ENCODE data around the gene IVD. TPM values are rescaled to one million over a fixed set of nuclear protein-coding genes. Genes with fewer than 3 reads are reported as not detected.
A peak's percentile ranks its signal among the peaks of the same experiment; 100 is the strongest.

The IVD gene
- total and polyA plus RNA-seq, 9 of the 15 experiments (the other 6 are each of a cell fraction or from before 2014, with no cell fraction given) = 0.15 to 4.5 (median 2.4) TPM

DNA sequence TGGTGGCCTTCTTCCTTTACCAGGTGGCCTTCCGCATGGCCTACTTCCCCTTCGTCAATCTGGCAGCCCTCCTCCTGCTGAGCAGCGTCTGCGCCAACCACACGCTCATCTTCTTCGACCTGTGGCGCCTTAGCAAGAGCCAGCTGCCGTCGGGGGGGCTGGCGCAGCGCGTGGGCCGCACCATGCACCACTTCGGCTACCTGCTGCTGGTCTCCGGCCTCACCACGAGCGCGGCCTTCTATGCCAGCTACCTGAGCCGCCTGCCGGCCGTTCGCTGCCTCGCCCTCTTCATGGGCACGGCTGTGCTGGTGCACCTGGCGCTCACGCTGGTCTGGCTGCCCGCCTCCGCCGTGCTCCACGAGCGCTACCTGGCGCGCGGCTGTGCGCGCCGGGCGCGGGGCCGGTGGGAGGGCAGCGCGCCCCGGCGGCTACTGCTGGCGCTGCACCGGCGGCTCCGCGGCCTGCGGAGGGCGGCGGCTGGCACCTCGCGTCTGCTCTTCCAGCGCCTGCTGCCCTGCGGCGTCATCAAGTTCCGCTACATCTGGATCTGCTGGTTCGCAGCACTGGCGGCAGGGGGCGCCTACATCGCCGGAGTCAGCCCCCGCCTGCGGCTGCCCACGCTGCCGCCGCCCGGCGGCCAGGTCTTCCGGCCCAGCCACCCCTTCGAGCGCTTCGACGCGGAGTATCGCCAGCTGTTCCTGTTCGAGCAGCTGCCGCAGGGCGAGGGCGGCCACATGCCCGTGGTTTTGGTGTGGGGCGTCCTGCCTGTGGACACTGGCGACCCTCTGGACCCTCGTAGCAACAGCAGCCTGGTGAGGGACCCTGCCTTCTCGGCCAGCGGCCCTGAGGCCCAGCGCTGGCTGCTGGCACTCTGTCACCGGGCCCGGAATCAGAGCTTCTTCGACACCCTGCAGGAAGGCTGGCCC is 37.6 kb upstream of the IVD start (continued):
- TF ChIP-seq CHD4 (IDR thresholded peaks at IDR 0.05; ENCODE audit: insufficient read depth, insufficient replicate concordance, low read depth, low read length, poor library complexity, severe bottlenecking) = no peak
- no peak for TF ChIP-seq ERF (CRISPR knock-in tag; IDR thresholded peaks at IDR 0.05)
- 0 out of 2 replicates have a peak, but pooled peaks have one; percentile 22 for TF ChIP-seq KDM2B (CRISPR knock-in tag; IDR thresholded peaks at IDR 0.05)
- TF ChIP-seq ZNF175 (CRISPR knock-in tag; IDR thresholded peaks at IDR 0.05; ENCODE audit: low read depth) = no peak
- TF ChIP-seq, protein P1, sequence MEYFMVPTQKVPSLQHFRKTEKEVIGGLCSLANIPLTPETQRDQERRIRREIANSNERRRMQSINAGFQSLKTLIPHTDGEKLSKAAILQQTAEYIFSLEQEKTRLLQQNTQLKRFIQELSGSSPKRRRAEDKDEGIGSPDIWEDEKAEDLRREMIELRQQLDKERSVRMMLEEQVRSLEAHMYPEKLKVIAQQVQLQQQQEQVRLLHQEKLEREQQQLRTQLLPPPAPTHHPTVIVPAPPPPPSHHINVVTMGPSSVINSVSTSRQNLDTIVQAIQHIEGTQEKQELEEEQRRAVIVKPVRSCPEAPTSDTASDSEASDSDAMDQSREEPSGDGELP (CRISPR knock-in tag; IDR thresholded peaks at IDR 0.05; ENCODE audit: borderline replicate concordance) = peak; percentile 97
- TF ChIP-seq, protein P2, sequence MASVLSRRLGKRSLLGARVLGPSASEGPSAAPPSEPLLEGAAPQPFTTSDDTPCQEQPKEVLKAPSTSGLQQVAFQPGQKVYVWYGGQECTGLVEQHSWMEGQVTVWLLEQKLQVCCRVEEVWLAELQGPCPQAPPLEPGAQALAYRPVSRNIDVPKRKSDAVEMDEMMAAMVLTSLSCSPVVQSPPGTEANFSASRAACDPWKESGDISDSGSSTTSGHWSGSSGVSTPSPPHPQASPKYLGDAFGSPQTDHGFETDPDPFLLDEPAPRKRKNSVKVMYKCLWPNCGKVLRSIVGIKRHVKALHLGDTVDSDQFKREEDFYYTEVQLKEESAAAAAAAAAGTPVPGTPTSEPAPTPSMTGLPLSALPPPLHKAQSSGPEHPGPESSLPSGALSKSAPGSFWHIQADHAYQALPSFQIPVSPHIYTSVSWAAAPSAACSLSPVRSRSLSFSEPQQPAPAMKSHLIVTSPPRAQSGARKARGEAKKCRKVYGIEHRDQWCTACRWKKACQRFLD (CRISPR knock-in tag; IDR thresholded peaks at IDR 0.05) = peak; percentile 83; the same call in 1 of the 2 replicates
- no peak for TF ChIP-seq NFE2L1 (tag; IDR thresholded peaks at IDR 0.05; ENCODE audit: borderline replicate concordance, low read depth)
- no peak for TF ChIP-seq SLC30A9 (CRISPR knock-in tag; IDR thresholded peaks at IDR 0.05)
- no peak for TF ChIP-seq HDGF (IDR thresholded peaks at IDR 0.05)
- no peak for TF ChIP-seq ZNF324 (CRISPR knock-in tag; IDR thresholded peaks at IDR 0.05)
- TF ChIP-seq POLR2G (IDR thresholded peaks at IDR 0.05; ENCODE audit: low read depth, low read length) = peak; percentile 83
- TF ChIP-seq NR1H2 (CRISPR knock-in tag; IDR thresholded peaks at IDR 0.05) = 0 out of 2 replicates have a peak, but pooled peaks have one; percentile 45
- TF ChIP-seq, protein P3, sequence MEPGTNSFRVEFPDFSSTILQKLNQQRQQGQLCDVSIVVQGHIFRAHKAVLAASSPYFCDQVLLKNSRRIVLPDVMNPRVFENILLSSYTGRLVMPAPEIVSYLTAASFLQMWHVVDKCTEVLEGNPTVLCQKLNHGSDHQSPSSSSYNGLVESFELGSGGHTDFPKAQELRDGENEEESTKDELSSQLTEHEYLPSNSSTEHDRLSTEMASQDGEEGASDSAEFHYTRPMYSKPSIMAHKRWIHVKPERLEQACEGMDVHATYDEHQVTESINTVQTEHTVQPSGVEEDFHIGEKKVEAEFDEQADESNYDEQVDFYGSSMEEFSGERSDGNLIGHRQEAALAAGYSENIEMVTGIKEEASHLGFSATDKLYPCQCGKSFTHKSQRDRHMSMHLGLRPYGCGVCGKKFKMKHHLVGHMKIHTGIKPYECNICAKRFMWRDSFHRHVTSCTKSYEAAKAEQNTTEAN (CRISPR knock-in tag; IDR thresholded peaks at IDR 0.05) = no peak
- TF ChIP-seq, protein P4, sequence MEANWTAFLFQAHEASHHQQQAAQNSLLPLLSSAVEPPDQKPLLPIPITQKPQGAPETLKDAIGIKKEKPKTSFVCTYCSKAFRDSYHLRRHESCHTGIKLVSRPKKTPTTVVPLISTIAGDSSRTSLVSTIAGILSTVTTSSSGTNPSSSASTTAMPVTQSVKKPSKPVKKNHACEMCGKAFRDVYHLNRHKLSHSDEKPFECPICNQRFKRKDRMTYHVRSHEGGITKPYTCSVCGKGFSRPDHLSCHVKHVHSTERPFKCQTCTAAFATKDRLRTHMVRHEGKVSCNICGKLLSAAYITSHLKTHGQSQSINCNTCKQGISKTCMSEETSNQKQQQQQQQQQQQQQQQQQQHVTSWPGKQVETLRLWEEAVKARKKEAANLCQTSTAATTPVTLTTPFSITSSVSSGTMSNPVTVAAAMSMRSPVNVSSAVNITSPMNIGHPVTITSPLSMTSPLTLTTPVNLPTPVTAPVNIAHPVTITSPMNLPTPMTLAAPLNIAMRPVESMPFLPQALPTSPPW (CRISPR knock-in tag; IDR thresholded peaks at IDR 0.05) = peak; percentile 80
- no peak for TF ChIP-seq CHCHD3 (CRISPR knock-in tag; IDR thresholded peaks at IDR 0.05)
- TF ChIP-seq NFATC3 (IDR thresholded peaks at IDR 0.05) = no peak
- TF ChIP-seq KAT7 (CRISPR knock-in tag; IDR thresholded peaks at IDR 0.05; ENCODE audit: borderline replicate concordance) = peak; percentile 57; the same call in 1 of the 2 replicates
- peak; percentile 43; the same call in 1 of the 2 replicates for TF ChIP-seq PHF8 (IDR thresholded peaks at IDR 0.05; ENCODE audit: borderline replicate concordance, low read length)
- TF ChIP-seq ZNF57 (CRISPR knock-in tag; IDR thresholded peaks at IDR 0.05) = no peak
- peak; percentile 48; the same call in 1 of the 2 replicates for TF ChIP-seq E2F3 (CRISPR knock-in tag; IDR thresholded peaks at IDR 0.05)
- no peak for TF ChIP-seq ZNF695 (CRISPR knock-in tag; IDR thresholded peaks at IDR 0.05)
- peak; percentile 50; the same call in 1 of the 2 replicates for TF ChIP-seq KLF13 (tag; IDR thresholded peaks at IDR 0.05; ENCODE audit: borderline replicate concordance, low read depth)
